GM12874 (cell line): ENCODE results near the gene CEP112.

ENCODE experiments used
- CTCF ChIP-seq: IDR thresholded peaks from 2 replicates; pipeline ENCODE4 v1.5.1; 2011; ENCODE audit warnings: low read depth, mild to moderate bottlenecking, control low read depth, low read length, moderate library complexity; ENCODE audit not compliant: insufficient read depth

The CEP112 gene

GRCh38 chr17:65977041-65977440 is 214.9 kb downstream of the CEP112 start:
- no peak for TF ChIP-seq CTCF

DNA sequence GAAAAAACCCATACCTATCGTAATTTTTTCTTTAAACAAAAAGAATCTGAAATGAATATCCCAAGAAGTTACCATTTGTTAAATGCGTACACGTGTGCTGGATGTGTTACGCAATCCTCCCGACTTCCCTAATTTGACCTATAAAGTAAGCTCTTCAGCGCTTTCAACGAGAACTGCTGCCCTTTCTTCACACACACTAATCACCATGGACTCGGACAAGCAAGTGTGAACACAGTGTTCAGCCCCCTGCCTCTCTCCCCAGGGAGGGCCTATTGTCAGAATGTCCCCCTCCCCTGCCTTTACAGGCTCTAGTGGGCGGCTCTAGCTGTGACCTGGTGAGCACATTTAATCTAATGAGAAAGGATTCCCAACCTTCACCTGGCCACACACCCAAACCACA is 216.1 kb downstream of the CEP112 start:
- no peak for TF ChIP-seq CTCF

GRCh38 chr17:65973237-65973636 is 218.7 kb downstream of the CEP112 start:
- no peak for TF ChIP-seq CTCF

DNA sequence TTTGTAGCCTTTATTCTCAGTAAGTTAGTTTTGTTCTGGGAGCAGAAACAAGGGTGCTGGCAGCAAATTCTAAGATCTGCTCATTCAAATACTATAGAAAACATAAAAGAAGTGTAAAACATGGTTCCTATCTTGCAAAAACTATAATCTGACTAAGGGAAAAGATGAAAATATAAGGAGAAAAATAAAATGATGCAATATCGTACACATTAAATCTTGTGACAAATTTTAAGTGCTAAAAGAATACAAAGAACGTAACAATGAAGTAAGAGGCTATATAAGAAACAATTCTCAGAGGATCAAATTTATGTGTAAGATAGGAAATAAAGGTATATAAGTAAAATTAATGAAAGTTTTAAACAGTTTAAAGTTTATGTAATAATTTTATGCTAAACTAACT is 224.6 kb downstream of the CEP112 start:
- TF ChIP-seq CTCF = no peak

DNA sequence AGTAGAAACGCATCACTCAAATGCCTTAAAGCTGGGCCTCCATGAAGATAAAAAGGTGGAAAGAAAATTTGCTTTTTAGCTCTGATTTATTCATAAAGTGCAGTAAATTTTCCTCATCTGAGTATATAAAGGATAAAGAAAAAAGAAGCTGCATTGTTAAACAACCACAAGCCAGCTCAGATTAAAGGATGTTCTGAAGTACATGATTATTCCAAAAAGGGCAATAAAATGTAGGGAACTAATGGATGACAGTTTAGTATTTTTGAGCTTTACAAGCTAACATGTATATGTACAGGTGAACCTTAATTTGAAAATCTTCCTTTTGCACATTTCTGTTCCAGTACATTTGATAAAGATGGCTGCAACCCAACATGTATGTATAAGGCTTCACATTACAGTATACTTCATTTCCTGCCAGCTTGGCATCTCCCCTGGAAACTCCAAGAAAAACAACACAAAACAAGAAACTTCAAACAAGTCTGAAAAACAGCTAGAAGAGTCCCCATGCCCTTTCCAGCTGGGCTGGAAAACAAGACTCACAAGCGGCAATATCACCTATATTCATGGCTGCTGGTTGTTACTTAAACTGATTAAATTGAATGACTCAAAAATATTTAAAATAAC is 225.7 kb downstream of the CEP112 start:
- no peak for TF ChIP-seq CTCF

- TF ChIP-seq CTCF = no peak
Measured at GRCh38 chr17:65963179-65963578, 228.8 kb downstream of the CEP112 start.

- no peak for TF ChIP-seq CTCF
Measured at GRCh38 chr17:65959630-65960029, 232.3 kb downstream of the CEP112 start.
